ENCODE measurements around the gene DGKQ.

The DGKQ gene

DNA sequence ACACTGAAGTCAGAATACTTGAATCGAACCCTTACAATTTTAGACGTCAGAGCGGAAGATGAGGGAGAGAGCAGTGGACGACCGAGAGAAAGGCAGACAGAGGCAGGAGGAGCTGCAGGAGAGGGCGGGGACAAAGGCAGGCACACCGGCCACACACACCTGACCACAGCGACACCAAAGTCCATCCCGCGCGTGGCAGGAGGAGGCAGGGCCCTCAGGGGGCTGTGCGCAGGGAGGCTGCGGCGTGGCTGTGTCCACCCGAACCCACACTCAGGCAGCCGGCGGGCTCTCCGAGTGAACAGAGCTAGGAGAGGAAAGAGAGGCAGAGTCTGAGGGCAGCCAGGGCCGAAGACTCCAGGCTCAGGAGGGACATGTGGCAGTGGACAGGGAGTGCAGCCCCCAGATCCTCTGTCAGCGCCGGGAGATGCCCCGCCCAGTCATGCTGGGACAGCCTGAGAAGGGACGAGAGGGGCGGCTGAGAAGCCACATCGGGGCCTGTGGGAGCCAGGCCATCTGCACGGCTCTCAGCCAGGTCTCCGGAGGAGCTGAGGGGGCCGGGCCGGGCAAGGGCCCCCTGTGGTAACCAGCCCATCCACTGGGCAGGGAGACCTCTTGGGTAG is 61.4 kb downstream of the DGKQ start:
- FAIRE-seq: no peak

DNA sequence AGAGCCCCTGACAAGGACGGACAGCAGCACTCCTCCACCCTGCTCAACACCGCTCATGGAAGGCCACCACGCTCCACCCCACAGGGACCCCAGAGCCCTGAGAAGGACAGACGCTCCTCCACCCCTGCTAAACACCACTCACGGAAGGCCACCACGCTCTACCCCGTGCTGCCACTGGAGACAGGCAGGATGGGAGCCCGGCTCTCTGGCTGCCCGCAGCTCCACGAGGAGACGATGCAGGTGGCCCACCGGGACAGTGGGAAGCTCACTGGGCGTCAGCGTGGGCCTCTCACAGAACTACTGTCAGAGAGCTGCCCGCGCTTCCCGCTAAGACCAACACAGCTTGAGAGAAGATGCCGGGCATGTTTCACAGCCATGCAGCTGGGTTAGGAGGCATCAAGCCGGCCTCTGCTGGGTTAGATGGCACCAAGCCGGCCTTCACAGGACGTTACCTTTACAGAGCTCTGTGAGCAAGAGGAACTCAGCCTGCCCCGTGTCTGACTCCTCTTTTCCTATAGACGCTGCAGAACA is 62.1 kb downstream of the DGKQ start:
- DNase-seq (ENCODE audit: insufficient read length, low spot score): no peak
- TF ChIP-seq TAF1 (IDR thresholded peaks at IDR 0.05; ENCODE audit: low read depth, low read length) (no peak), SPI1 (IDR thresholded peaks at IDR 0.05; ENCODE audit: low read depth, low read length) (no peak), POU2F2 (IDR thresholded peaks at IDR 0.05; ENCODE audit: low read depth, low read length) (no peak), PAX5 (IDR thresholded peaks at IDR 0.05; ENCODE audit: insufficient read depth, low read length, severe bottlenecking) (no peak), POLR2AphosphoS5 (IDR thresholded peaks at IDR 0.05; ENCODE audit: low read depth, low read length) (no peak)
- no peak for FAIRE-seq

More for the DNA sequence above, 61.4 kb downstream of the DGKQ start:
- DNase-seq (ENCODE audit: insufficient read length, low spot score): no peak
- TF ChIP-seq TAF1 (IDR thresholded peaks at IDR 0.05; ENCODE audit: low read depth, low read length): no peak
- TF ChIP-seq POLR2A (IDR thresholded peaks at IDR 0.05; ENCODE audit: low read depth, low read length): no peak
- no peak for TF ChIP-seq POLR2AphosphoS5 (IDR thresholded peaks at IDR 0.05; ENCODE audit: low read depth, low read length)
- TF ChIP-seq SPI1 (IDR thresholded peaks at IDR 0.05; ENCODE audit: low read depth, low read length): no peak
- TF ChIP-seq POU2F2 (IDR thresholded peaks at IDR 0.05; ENCODE audit: low read depth, low read length): no peak
- no peak for TF ChIP-seq PAX5 (IDR thresholded peaks at IDR 0.05; ENCODE audit: insufficient read depth, low read length, severe bottlenecking)

DNA sequence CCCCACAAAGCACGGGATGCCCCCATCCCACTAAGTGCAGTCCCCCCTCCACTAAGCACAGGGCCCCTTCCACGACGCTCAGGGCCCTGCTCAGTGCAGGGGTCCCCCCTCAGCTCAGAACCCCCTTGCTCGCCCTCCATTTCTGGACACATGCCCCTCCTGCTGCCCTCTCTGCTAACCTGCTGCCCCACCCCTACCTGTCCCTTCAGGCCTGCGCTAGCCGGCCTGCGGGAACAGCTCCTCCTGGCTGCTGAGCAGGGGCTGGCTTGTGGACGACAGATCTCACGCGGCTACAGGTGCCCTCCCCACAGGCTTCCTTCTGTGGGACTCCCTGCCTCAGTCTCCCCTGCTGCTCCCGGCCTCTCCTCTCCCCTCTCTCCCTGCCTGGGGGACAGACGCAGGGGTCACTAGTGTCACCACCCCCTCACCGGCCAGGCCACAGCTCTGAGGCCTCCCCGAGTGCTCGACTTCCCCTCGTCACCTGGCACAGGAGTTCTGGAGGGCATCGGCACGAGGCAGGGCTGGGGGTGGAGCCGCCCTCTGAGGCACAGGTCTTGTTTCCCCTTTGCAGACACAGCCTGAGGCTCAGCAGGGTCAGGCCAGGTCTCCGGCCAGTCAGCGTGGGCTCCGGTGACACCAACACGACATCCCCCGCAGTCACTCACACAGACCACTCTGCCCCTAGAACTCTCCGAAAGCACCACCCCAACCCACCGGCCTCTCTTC is 62.8 kb downstream of the DGKQ start:
- TF ChIP-seq POLR2A (IDR thresholded peaks at IDR 0.05; ENCODE audit: low read depth, low read length) (no peak), SPI1 (IDR thresholded peaks at IDR 0.05; ENCODE audit: low read depth, low read length) (no peak), POU2F2 (IDR thresholded peaks at IDR 0.05; ENCODE audit: low read depth, low read length) (no peak), PAX5 (IDR thresholded peaks at IDR 0.05; ENCODE audit: insufficient read depth, low read length, severe bottlenecking) (no peak), TAF1 (IDR thresholded peaks at IDR 0.05; ENCODE audit: low read depth, low read length) (no peak), POLR2AphosphoS5 (IDR thresholded peaks at IDR 0.05; ENCODE audit: low read depth, low read length) (no peak)
- DNase-seq (ENCODE audit: insufficient read length, low spot score): no peak
- no peak for FAIRE-seq

DNA sequence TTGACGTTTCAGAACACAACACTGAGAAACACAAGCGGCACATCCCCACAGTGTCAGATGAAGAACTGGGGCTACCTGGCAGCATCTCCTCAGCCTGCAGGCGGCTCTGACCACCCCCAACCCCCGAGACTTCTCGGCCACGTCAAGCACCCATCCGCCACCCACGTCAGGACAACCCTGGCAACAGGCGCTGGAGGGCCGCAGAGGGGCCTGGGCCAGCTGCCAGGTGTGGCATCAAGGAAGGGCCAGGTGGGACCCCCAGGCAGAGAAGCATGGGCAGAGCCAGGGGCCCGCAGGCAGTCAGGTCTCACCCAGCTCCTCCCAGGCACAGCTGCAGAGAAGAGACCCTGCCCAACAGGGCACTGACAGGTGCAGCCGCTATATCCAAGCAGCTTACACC is 63.5 kb downstream of the DGKQ start:
- no peak for FAIRE-seq
- TF ChIP-seq PAX5 (IDR thresholded peaks at IDR 0.05; ENCODE audit: insufficient read depth, low read length, severe bottlenecking) (no peak), POU2F2 (IDR thresholded peaks at IDR 0.05; ENCODE audit: low read depth, low read length) (no peak), POLR2AphosphoS5 (IDR thresholded peaks at IDR 0.05; ENCODE audit: low read depth, low read length) (no peak), POLR2A (IDR thresholded peaks at IDR 0.05; ENCODE audit: low read depth, low read length) (no peak), TAF1 (IDR thresholded peaks at IDR 0.05; ENCODE audit: low read depth, low read length) (no peak), SPI1 (IDR thresholded peaks at IDR 0.05; ENCODE audit: low read depth, low read length) (no peak)
- no peak for DNase-seq (ENCODE audit: insufficient read length, low spot score)

DNA sequence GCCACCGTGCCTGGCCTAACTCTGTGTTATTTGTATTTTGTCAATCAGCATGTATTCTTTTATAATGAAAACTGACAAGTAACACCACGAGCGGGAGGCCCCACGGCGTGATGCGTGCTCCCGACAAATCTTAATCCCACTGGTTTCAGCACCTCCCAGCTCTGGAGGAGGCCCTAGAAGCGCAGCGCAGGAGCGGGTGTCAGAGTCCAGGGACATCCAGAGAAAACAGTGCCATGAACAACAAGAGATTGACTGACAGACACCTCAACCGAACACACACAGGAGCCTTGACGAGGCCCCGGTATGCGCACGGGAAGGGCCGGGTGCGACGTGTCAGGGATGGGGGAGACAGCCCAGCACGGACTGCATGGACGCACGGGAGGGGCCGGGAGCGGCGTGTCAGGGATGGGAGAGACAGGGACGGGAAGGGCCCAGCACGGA is 64.2 kb downstream of the DGKQ start:
- DNase-seq (ENCODE audit: insufficient read length, low spot score): no peak
- TF ChIP-seq PAX5 (IDR thresholded peaks at IDR 0.05; ENCODE audit: insufficient read depth, low read length, severe bottlenecking) (no peak), SPI1 (IDR thresholded peaks at IDR 0.05; ENCODE audit: low read depth, low read length) (no peak)
- FAIRE-seq: no peak
